GM18526 (cell line): ENCODE results near the gene GHRHR.

Source experiments
- POLR2A ChIP-seq: IDR thresholded peaks from 3 replicates; pipeline ENCODE4 v1.6.1; 2011; ENCODE audit not compliant: insufficient read length; ENCODE audit errors: extremely low read depth

Gene GHRHR

GRCh38 chr7:30971440-30971839 is 7.7 kb downstream of the GHRHR start:
- TF ChIP-seq POLR2A = no peak

GRCh38 chr7:30971840-30972563 is 8.2 kb downstream of the GHRHR start:
- no peak for TF ChIP-seq POLR2A

GRCh38 chr7:30973292-30973691 is 9.5 kb downstream of the GHRHR start:
- no peak for TF ChIP-seq POLR2A

- no peak for TF ChIP-seq POLR2A
These were observed 10.2 kb downstream of the GHRHR start for GRCh38 chr7:30973791-30974604.

- TF ChIP-seq POLR2A = no peak
These were observed 11.0 kb downstream of the GHRHR start for GRCh38 chr7:30974605-30975255.

GRCh38 chr7:30975256-30975899 is 11.6 kb downstream of the GHRHR start:
- TF ChIP-seq POLR2A = no peak

GRCh38 chr7:30976381-30976780 is 12.6 kb downstream of the GHRHR start:
- no peak for TF ChIP-seq POLR2A

GRCh38 chr7:30977222-30977621 is 13.5 kb downstream of the GHRHR start:
- no peak for TF ChIP-seq POLR2A

- no peak for TF ChIP-seq POLR2A
These were observed 14.3 kb downstream of the GHRHR start for GRCh38 chr7:30977896-30978564.

GRCh38 chr7:30979027-30979426 is 15.3 kb downstream of the GHRHR start:
- no peak for TF ChIP-seq POLR2A

- TF ChIP-seq POLR2A = no peak
These were observed 16.4 kb downstream of the GHRHR start for GRCh38 chr7:30980194-30980593.

- no peak for TF ChIP-seq POLR2A
These were observed 17.0 kb downstream of the GHRHR start for GRCh38 chr7:30980751-30981150.

- TF ChIP-seq POLR2A = no peak
These were observed 19.5 kb downstream of the GHRHR start for GRCh38 chr7:30983042-30983913.

GRCh38 chr7:30983914-30984247 is 20.1 kb downstream of the GHRHR start:
- no peak for TF ChIP-seq POLR2A

- TF ChIP-seq POLR2A = no peak
These were observed 20.8 kb downstream of the GHRHR start for GRCh38 chr7:30984359-30985107.
